ENCODE data around the gene YAE1. TPM values are rescaled to one million over a fixed set of nuclear protein-coding genes. Genes with fewer than 3 reads are reported as not detected.

Gene YAE1
- total and polyA plus RNA-seq, 2 of the 8 experiments (the other 6 are each of a cell fraction or from before 2014, with no cell fraction given) = 24.1 to 38.0 TPM

DNA sequence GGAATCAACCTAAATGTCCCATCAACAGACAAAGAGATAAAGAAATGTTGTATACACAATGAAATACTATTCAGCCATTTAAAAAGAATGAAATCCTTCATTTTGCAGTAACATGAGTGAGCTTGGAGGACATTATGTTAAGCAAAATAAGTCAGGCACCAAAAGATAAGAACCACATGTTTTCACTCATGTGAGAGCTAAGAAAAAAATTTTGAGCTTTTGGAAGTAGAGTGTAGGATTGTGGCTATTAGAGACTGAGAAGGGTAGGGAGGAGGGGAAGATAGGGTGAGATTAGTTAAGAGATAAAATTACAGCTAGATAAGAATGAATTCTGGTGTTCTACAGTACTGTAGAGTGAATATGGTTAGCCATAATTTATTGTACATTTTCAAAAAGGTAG is 8.3 kb upstream of the YAE1 start (continued):
- no peak for TF ChIP-seq POU5F1 (IDR thresholded peaks at IDR 0.05; ENCODE audit: low read depth, low read length)
- no peak for TF ChIP-seq JUND (IDR thresholded peaks at IDR 0.05; ENCODE audit: low read length)
- TF ChIP-seq TBP (IDR thresholded peaks at IDR 0.05; ENCODE audit: low read depth, low read length) = no peak
- TF ChIP-seq, protein P1, sequence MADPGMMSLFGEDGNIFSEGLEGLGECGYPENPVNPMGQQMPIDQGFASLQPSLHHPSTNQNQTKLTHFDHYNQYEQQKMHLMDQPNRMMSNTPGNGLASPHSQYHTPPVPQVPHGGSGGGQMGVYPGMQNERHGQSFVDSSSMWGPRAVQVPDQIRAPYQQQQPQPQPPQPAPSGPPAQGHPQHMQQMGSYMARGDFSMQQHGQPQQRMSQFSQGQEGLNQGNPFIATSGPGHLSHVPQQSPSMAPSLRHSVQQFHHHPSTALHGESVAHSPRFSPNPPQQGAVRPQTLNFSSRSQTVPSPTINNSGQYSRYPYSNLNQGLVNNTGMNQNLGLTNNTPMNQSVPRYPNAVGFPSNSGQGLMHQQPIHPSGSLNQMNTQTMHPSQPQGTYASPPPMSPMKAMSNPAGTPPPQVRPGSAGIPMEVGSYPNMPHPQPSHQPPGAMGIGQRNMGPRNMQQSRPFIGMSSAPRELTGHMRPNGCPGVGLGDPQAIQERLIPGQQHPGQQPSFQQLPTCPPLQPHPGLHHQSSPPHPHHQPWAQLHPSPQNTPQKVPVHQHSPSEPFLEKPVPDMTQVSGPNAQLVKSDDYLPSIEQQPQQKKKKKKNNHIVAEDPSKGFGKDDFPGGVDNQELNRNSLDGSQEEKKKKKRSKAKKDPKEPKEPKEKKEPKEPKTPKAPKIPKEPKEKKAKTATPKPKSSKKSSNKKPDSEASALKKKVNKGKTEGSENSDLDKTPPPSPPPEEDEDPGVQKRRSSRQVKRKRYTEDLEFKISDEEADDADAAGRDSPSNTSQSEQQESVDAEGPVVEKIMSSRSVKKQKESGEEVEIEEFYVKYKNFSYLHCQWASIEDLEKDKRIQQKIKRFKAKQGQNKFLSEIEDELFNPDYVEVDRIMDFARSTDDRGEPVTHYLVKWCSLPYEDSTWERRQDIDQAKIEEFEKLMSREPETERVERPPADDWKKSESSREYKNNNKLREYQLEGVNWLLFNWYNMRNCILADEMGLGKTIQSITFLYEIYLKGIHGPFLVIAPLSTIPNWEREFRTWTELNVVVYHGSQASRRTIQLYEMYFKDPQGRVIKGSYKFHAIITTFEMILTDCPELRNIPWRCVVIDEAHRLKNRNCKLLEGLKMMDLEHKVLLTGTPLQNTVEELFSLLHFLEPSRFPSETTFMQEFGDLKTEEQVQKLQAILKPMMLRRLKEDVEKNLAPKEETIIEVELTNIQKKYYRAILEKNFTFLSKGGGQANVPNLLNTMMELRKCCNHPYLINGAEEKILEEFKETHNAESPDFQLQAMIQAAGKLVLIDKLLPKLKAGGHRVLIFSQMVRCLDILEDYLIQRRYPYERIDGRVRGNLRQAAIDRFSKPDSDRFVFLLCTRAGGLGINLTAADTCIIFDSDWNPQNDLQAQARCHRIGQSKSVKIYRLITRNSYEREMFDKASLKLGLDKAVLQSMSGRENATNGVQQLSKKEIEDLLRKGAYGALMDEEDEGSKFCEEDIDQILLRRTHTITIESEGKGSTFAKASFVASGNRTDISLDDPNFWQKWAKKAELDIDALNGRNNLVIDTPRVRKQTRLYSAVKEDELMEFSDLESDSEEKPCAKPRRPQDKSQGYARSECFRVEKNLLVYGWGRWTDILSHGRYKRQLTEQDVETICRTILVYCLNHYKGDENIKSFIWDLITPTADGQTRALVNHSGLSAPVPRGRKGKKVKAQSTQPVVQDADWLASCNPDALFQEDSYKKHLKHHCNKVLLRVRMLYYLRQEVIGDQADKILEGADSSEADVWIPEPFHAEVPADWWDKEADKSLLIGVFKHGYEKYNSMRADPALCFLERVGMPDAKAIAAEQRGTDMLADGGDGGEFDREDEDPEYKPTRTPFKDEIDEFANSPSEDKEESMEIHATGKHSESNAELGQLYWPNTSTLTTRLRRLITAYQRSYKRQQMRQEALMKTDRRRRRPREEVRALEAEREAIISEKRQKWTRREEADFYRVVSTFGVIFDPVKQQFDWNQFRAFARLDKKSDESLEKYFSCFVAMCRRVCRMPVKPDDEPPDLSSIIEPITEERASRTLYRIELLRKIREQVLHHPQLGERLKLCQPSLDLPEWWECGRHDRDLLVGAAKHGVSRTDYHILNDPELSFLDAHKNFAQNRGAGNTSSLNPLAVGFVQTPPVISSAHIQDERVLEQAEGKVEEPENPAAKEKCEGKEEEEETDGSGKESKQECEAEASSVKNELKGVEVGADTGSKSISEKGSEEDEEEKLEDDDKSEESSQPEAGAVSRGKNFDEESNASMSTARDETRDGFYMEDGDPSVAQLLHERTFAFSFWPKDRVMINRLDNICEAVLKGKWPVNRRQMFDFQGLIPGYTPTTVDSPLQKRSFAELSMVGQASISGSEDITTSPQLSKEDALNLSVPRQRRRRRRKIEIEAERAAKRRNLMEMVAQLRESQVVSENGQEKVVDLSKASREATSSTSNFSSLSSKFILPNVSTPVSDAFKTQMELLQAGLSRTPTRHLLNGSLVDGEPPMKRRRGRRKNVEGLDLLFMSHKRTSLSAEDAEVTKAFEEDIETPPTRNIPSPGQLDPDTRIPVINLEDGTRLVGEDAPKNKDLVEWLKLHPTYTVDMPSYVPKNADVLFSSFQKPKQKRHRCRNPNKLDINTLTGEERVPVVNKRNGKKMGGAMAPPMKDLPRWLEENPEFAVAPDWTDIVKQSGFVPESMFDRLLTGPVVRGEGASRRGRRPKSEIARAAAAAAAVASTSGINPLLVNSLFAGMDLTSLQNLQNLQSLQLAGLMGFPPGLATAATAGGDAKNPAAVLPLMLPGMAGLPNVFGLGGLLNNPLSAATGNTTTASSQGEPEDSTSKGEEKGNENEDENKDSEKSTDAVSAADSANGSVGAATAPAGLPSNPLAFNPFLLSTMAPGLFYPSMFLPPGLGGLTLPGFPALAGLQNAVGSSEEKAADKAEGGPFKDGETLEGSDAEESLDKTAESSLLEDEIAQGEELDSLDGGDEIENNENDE (IDR thresholded peaks at IDR 0.05; ENCODE audit: insufficient replicate concordance, low read length) = no peak
- TF ChIP-seq SIX5 (IDR thresholded peaks at IDR 0.05; ENCODE audit: low read depth, low read length) = no peak
- TF ChIP-seq EGR1 (IDR thresholded peaks at IDR 0.05; ENCODE audit: borderline replicate concordance, low read depth, low read length) = no peak
- no peak for TF ChIP-seq BCL11A (IDR thresholded peaks at IDR 0.05; ENCODE audit: low read depth in 2 of 2, low read length in 2 of 2)
